ENCODE measurements around the gene A4GALT.

The A4GALT gene

DNA sequence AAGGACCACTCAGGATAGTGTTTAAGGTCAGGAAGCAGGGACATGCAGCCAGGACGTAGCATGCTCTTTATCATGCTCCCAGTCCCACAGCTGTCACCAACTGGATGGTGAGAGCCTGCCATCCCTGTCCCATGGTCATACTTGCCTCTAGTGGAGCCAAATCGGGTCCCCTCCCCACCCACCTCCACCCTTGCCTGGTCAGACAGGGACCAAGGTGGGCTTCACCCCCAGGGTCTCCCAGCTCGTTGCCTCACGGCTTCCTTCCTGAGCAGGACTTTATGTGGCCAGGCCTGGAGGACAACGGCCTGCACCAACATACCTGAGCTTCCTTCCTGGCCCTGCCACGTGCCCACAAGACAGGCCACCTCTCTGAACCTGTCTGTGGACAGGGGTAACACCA is 19.8 kb downstream of the A4GALT start:
- no peak for DNase-seq

DNA sequence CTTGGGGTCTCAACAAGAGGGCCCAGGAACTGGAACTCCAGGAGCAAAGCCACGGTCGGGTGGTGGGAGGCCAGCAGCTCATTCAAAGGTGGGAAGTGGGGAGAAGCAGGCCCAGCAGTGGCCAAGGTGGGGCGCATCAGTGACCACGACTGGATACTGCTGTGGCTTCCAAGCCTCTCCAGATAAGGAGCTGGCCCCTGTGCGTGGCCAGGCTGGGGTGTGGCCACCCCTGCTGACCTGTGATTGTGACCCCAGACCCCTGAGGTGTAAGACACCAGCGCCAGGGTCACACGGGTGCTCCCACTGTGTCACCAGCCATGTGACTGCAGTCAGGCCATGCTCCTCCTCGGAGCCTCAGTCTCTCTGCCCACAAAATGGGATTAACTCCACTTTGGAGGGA is 20.3 kb downstream of the A4GALT start:
- DNase-seq, result no peak

DNA sequence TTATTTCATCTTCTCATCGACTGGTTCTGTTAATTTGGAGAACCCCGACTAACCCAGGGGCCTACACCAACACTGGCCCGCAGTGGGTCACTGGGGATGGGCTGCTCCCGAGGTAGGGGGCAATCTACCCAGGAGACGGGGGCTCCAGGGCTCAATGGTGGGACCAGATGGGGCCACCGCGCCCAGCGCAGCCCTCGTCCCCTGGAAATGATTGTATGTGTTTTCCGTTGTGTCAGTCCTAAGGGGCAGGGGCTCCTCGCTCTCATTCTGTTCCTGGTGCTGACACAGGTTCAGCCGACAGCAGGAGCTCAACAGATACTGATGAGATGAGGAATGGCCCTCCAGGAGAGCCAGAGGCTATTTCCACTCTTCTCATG is 20.7 kb downstream of the A4GALT start:
- no peak for DNase-seq

DNA sequence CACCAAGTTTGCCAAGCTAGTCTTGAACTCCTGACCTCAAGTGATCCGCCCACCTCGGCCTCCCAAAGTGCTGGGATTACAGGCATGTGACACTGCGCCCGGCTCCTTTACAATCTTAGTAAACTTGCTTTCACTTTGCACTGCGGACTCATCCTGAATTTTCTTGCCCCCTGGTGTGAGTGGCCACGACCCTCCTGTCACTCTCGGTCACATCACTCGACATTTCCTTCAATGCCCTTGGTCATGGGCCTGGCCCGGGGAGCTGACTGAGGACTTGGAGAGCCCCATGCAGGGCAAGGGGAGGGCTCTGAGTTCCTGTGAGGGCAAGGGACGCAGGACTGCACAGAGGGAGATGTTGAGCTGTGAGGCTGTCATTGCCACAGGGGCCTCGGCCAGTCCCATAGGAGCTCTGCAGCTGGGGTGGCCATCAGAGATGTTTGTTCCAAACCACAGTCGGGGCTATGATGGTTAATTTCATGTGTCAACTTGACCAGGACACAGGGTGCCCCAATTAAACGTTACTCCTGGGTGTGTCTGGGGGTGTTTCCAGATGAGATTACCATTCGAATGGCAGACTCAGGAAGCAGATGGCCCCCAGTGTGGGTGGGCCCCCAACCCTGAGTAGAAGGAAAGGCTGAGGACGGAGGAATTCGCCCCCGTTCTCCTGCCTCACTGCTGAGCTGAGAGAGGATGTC is 21.2 kb downstream of the A4GALT start:
- no peak for DNase-seq

DNA sequence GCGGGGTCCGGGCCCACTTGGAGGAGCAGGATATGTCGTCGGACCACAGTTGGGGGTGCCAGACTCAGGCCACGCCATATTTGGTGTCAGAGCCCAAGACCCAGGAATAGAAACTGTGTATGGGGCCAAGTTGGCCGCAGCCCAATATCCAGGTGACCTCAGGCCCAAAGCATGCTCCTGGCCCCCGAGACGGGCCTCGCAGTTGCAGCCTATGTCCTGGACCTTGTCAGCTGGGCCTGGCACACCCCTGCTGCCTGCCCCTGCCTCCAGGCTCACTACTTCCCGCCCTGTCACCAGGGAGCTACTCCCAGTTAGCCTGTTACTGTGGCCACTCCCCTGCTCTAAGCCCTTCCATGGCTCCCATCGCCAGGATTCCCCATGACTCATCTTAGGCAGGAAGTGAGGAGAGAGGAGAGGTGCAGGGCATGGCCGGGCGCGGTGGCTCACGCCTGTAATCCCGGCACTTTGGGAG is 23.1 kb downstream of the A4GALT start:
- no peak for DNase-seq

DNA sequence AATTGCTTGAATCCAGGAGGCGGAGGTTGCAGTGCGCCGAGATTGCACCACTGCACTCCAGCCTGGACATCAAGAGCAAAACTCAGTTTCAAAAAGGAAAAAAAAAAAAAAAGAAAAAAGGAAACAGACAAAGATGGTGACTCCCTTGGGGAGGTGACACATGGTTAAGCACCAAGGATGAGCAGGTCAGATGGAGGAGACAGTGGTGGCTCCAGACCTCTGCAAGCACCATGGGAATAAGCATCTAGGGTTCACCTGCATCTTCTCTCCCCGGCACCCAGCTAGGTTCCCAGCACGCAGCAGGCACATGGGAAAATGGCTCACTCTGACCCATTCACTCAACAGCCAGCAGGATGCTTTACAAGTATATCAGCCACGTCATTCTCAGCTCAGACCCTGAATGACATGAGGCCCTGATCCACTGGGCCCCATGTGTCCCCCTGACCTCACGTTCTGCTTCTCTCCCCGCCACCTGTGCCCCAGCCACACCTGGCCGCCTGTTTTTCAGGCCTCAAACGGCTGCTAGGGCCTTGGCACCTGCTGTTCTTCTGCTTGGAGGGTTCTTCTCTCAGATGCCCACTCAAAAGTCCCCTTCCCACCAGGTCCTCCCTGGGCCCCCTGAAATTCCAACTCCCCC is 24.2 kb downstream of the A4GALT start:
- no peak for DNase-seq

GRCh38 chr22:42695294-42695693 is 25.4 kb downstream of the A4GALT start:
- DNase-seq, result no peak

- DNase-seq, result no peak
Measured at GRCh38 chr22:42693763-42694683, 26.6 kb downstream of the A4GALT start.

GRCh38 chr22:42693055-42693762 is 27.5 kb downstream of the A4GALT start:
- no peak for DNase-seq

DNA sequence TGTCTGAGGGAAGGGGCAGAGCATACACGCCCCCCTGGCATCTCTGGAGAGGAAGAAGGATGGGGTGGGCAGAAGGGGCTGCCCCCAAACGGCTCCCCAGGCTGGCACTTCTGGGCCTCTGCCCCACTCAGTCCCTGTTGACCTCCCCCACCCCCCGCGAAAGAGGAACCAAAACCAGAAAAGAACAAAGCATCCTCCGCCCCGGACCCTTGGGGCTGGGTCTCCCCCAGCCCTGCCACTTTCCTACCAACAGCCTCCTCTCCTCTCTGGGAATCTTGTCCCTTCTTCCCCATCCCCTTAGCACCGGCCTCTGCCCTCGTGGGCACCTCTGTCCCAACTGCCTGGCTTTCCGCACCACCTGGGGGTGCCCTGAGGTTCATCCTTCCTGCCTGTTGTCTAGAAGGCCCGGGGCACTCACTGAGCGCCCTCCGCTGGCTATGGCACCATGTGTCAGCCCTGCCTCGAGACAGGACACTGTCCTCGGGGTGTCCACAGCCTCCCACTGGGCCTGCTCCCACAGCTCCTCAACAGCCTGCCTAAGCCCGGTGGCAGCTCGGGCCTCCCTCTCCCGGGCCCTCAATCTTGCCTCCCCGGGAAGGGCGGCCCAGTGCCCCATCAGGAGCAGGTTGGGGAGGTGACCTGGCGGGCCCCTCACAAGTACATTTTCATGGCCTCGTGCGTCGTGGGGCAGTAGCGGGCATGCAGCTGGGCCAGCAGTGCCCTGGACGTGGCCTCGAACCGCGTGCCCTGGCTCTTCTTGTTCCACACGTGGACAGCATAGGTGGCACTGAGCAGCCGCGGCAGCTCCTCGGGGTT is 28.2 kb downstream of the A4GALT start:
- no peak for DNase-seq

- no peak for DNase-seq
Measured at GRCh38 chr22:42691440-42691839, 29.2 kb downstream of the A4GALT start.

- DNase-seq, result no peak
Measured at GRCh38 chr22:42688241-42689211, 32.1 kb downstream of the A4GALT start.

- DNase-seq, result no peak
Measured at GRCh38 chr22:42686756-42687491, 33.7 kb downstream of the A4GALT start.

DNA sequence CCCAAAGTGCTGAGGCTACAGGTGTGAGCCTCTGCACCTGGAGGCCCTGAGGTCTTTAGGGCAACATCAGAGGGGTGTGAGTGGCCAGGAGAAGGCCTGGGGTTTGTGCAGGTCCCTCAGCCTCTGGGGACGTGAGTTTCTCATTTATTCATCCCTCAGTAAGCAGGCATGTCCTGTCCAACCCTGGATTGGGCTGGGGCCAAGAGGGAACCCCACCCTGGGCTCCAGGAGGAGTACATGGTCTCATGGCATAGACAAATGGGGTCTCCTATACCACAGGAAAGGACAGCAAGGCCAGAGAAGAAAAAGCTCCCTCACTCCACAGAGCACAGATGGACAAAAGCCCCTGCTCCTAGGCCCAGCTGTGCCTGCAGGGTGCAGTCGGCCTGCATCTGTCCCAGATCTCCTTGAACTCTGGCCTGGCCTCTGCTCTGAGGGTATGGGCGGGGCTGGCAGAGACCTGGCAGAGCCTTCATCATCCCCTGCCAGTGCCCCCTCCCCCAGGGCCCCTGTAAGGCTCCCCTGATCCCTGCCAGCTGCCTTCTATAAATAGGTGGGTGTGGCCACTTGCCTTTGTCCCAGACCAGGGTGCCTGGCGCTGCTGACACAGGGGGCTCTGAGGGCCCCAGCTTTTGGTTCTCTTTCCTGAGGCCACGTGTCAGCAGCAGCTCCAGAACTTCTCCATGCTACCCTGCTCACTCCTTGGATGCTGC is 34.6 kb downstream of the A4GALT start:
- no peak for DNase-seq

- DNase-seq, result no peak
Measured at GRCh38 chr22:42684462-42685195, 36.0 kb downstream of the A4GALT start.

DNA sequence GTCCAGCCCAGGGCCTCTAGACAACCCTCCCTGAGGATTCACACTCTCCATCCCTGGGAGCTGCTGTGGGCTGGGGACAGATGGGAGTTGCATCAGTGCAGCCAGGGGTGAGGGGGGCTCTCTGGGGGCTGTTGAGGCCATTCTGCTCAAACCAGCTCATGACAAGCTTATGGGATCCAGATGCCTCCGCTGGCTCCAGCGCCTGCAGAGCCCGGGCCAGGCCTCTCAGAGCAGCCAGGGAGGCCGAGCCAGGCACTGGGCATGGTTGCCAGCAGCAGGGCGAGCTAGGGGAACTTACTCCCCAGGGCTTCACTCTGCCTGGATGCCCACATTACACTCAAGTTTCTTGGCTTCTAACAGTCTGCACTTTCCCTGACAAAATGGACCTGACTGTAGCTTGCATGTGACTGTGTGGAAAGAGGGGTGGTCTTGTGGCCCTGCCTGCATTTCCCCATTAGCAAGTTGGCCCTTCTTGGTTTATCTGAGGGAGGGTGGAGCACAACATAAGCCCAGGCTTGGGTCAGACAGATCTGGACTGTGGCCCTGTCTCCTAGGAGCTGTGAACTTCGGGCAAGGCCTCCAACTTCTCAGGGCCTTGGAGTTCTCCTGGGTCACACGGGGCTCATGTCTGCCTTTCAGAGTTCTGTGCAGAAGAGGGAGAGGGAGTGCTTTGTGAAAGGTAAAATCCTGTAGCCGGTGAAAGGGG is 36.9 kb downstream of the A4GALT start:
- no peak for DNase-seq

DNA sequence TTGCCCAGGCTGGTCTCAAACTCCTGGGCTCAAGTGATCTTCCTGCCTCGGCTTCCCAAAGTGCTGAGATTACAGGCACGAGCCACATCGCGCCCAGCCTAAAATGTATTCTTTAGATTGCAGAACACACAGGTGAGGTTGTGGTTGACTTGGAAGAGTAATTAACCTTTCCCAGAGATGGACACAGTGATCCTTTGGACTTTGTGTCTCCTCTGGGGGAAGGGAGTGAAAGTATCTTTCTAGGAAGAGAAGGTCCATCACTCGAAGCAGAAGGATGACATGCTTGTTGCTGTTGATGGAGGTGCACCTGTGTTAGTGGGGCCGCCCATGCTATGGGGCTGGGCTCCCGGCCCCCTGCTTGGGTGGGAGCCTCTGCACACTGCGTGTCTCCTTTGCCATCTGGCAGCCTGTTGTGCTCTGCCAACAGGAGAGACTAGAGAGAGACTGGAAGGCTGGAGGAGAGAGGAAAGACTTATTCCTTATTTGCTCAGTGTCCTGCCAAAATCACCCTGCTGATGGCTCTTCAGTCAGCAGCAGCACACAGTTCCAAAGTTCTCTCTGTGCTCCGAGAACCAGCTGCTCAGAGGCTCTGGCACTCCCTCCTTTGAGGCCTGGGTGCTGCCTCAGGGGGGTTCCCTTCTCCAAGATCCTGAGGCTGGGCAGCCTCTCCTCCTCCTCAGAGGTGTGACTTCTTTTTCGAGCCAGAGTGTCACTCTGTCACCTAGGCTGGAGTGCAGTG is 38.4 kb downstream of the A4GALT start:
- DNase-seq, result no peak
